MM.1S (cell line): ENCODE results near the gene DSCAML1.

Experiments
- DNase-seq: peaks from one replicate; pipeline ENCODE4 v3.0.0-alpha.2; 2015
- H2AFZ ChIP-seq: fragments of 300-600 bp; sonication (generic); 2 replicates; pipeline ENCODE4 v1.6.0; 2016; ENCODE audit warnings: antibody characterized with exemption, low read length
- H3F3A ChIP-seq: fragments of 300-600 bp; sonication (generic); 2 replicates; pipeline ENCODE4 v1.6.1; 2016; ENCODE audit warnings: mild to moderate bottlenecking, antibody characterized with exemption, low read length, moderate library complexity, mixed read lengths; ENCODE audit not compliant: insufficient read depth
- H3K27ac ChIP-seq: fragments of 300-600 bp; sonication (generic); 2 replicates; pipeline ENCODE4 v1.5.1; 2016; ENCODE audit warnings: mild to moderate bottlenecking, low read length
- H3K27me3 ChIP-seq: fragments of 300-600 bp; sonication (generic); replicated peaks from 2 replicates; pipeline ENCODE4 v1.6.0; 2016; ENCODE audit warnings: low read length; ENCODE audit not compliant: insufficient read depth
- H3K36me3 ChIP-seq: fragments of 300-600 bp; sonication (generic); replicated peaks from 2 replicates; pipeline ENCODE4 v1.6.1; 2016; ENCODE audit warnings: mild to moderate bottlenecking, low read length, mixed read lengths; ENCODE audit not compliant: insufficient read depth
- H3K4me1 ChIP-seq: fragments of 300-600 bp; sonication (generic); 2 replicates; pipeline ENCODE4 v1.6.1; 2016; ENCODE audit warnings: low read length, mixed read lengths
- H3K4me2 ChIP-seq: fragments of 300-600 bp; sonication (generic); 2 replicates; pipeline ENCODE4 v1.6.0; 2016; ENCODE audit warnings: low read depth, low read length
- H3K4me3 ChIP-seq: fragments of 300-600 bp; sonication (generic); 2 replicates; pipeline ENCODE4 v1.5.1; 2016; ENCODE audit warnings: low read length, mixed read lengths
- H3K79me2 ChIP-seq: fragments of 300-600 bp; sonication (generic); 2 replicates; pipeline ENCODE4 v1.6.1; 2016; ENCODE audit warnings: mixed run types, low read length, mixed read lengths
- H3K9ac ChIP-seq: fragments of 300-600 bp; sonication (generic); 2 replicates; pipeline ENCODE4 v1.6.1; 2016; ENCODE audit warnings: low read length, mixed read lengths
- H3K9me2 ChIP-seq: fragments of 300-600 bp; sonication (generic); replicated peaks from 2 replicates; pipeline ENCODE4 v1.6.1; 2016; ENCODE audit warnings: mild to moderate bottlenecking, low read length, mixed read lengths; ENCODE audit not compliant: insufficient read depth
- H3K9me3 ChIP-seq: fragments of 300-600 bp; sonication (generic); replicated peaks from 2 replicates; pipeline ENCODE4 v1.6.1; 2016; ENCODE audit warnings: mild to moderate bottlenecking, low read length, mixed read lengths; ENCODE audit not compliant: insufficient read depth
- H4K20me1 ChIP-seq: fragments of 300-600 bp; sonication (generic); 2 replicates; pipeline ENCODE4 v1.6.1; 2016; ENCODE audit warnings: mild to moderate bottlenecking, low read length, moderate library complexity, mixed read lengths; ENCODE audit not compliant: insufficient read depth
- CTCF ChIP-seq: fragments of 300-600 bp; sonication (generic); IDR thresholded peaks from 2 replicates; pipeline ENCODE4 v1.5.1; 2016; ENCODE audit warnings: antibody characterized with exemption, low read length, mixed read lengths
- EZH2 ChIP-seq: fragments of 300-600 bp; sonication (generic); optimal IDR thresholded peaks from 2 replicates; pipeline ENCODE3; 2017; ENCODE audit warnings: low read depth, mild to moderate bottlenecking, antibody characterized with exemption, low read length, mixed read lengths
- EZH2phosphoT487 ChIP-seq: fragments of 300-600 bp; sonication (generic); IDR thresholded peaks from 2 replicates; pipeline ENCODE4 v1.6.1; 2018; ENCODE audit warnings: antibody characterized with exemption, low read length

The DSCAML1 gene

GRCh38 chr11:117627259-117627658 is 169.8 kb downstream of the DSCAML1 start:
- Histone ChIP-seq H3K4me2 (no peak overlapping the region), H3K27ac (no peak overlapping the region), H3K9me3 (no peaks in the 10 kb centered on the region), H3K4me3 (no peak overlapping the region), H3K27me3 (peaks cover 72% of the 10 kb centered on the region), H4K20me1 (no peaks in the 10 kb centered on the region), H3K9me2 (no peaks in the 10 kb centered on the region), H3K4me1 (no peaks in the 10 kb centered on the region), H3F3A (no peaks in the 10 kb centered on the region), H3K36me3 (no peaks in the 10 kb centered on the region), H2AFZ (no peak overlapping the region), H3K79me2 (no peaks in the 10 kb centered on the region), H3K9ac (no peak overlapping the region)
- no peak for DNase-seq
- no peak for TF ChIP-seq EZH2phosphoT487
- TF ChIP-seq EZH2, result no peak
- TF ChIP-seq CTCF, result no peak

GRCh38 chr11:117626576-117626975 is 170.4 kb downstream of the DSCAML1 start:
- H3F3A ChIP-seq, result no peaks in the 10 kb centered on the region
- no peak overlapping the region for H3K27ac ChIP-seq
- H3K9ac ChIP-seq, result no peak overlapping the region
- H3K36me3 ChIP-seq, result no peaks in the 10 kb centered on the region
- TF ChIP-seq EZH2 (no peak), EZH2phosphoT487 (no peak), CTCF (no peak)
- no peaks in the 10 kb centered on the region for H3K9me2 ChIP-seq
- H3K27me3 ChIP-seq, result peaks cover 67% of the 10 kb centered on the region
- H3K4me3 ChIP-seq, result no peak overlapping the region
- H3K9me3 ChIP-seq, result no peaks in the 10 kb centered on the region
- no peaks in the 10 kb centered on the region for H4K20me1 ChIP-seq
- no peaks in the 10 kb centered on the region for H3K4me1 ChIP-seq
- H3K79me2 ChIP-seq, result no peaks in the 10 kb centered on the region
- H3K4me2 ChIP-seq, result no peak overlapping the region
- DNase-seq, result no peak
- H2AFZ ChIP-seq, result no peak overlapping the region

- H3K79me2 ChIP-seq, result no peaks in the 10 kb centered on the region
- H4K20me1 ChIP-seq, result no peaks in the 10 kb centered on the region
- H3K9ac ChIP-seq, result no peak overlapping the region
- no peaks in the 10 kb centered on the region for H3K9me2 ChIP-seq
- no peak overlapping the region for H3K4me2 ChIP-seq
- no peaks in the 10 kb centered on the region for H3K9me3 ChIP-seq
- no peaks in the 10 kb centered on the region for H3K36me3 ChIP-seq
- H3K27me3 ChIP-seq, result peaks cover 54% of the 10 kb centered on the region
- TF ChIP-seq EZH2phosphoT487 (no peak), CTCF (no peak), EZH2 (no peak)
- no peak for DNase-seq
- no peak overlapping the region for H3K27ac ChIP-seq
- H3K4me3 ChIP-seq, result no peak overlapping the region
- no peak overlapping the region for H2AFZ ChIP-seq
- H3K4me1 ChIP-seq, result no peaks in the 10 kb centered on the region
- H3F3A ChIP-seq, result no peaks in the 10 kb centered on the region
These were observed 171.8 kb downstream of the DSCAML1 start for GRCh38 chr11:117625237-117625636.
